GM19328 (cell line): ENCODE data around the gene RDM1.

Experiments
- ATAC-seq: cut with Tn5 transposase; IDR thresholded peaks from one replicate; pipeline ENCODE4 v1.9.1; 2021; ENCODE audit warnings: mild to moderate bottlenecking, moderate library complexity; ENCODE audit not compliant: unreplicated experiment

Gene RDM1

GRCh38 chr17:35934760-35935159, 4.2 kb upstream of the RDM1 start:
- no peak for ATAC-seq

GRCh38 chr17:35932586-35932985, 2.0 kb upstream of the RDM1 start:
- no peak for ATAC-seq

GRCh38 chr17:35931794-35932425, 1.3 kb upstream of the RDM1 start:
- ATAC-seq, result no peak

- no peak for ATAC-seq
Observed at GRCh38 chr17:35927714-35928113, 2.9 kb downstream of the RDM1 start.

- no peak for ATAC-seq
Observed at GRCh38 chr17:35923609-35924114, 6.9 kb downstream of the RDM1 start.

- ATAC-seq, result no peak
Observed at GRCh38 chr17:35920229-35920628, 10.3 kb downstream of the RDM1 start.

DNA sequence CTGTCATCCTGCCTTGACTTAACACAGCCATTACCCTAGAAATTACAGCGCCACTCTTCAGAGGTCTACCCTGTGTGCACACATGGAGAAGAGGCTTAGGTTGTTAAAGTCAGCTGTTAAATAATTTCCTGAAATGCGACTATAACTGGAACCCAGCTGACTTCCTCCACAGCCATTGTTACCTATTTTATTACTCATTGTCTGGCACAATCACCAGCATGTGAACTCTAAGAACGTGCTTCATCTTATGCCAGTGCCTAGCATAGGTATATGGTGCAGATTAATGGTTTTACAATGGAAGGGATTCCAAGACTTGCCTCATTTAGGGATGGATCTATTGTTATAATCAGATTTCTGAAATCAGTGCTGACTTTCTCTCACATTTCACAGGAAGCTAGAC, 11.9 kb downstream of the RDM1 start:
- ATAC-seq, result no peak

GRCh38 chr17:35917519-35918213, 12.9 kb downstream of the RDM1 start:
- no peak for ATAC-seq

DNA sequence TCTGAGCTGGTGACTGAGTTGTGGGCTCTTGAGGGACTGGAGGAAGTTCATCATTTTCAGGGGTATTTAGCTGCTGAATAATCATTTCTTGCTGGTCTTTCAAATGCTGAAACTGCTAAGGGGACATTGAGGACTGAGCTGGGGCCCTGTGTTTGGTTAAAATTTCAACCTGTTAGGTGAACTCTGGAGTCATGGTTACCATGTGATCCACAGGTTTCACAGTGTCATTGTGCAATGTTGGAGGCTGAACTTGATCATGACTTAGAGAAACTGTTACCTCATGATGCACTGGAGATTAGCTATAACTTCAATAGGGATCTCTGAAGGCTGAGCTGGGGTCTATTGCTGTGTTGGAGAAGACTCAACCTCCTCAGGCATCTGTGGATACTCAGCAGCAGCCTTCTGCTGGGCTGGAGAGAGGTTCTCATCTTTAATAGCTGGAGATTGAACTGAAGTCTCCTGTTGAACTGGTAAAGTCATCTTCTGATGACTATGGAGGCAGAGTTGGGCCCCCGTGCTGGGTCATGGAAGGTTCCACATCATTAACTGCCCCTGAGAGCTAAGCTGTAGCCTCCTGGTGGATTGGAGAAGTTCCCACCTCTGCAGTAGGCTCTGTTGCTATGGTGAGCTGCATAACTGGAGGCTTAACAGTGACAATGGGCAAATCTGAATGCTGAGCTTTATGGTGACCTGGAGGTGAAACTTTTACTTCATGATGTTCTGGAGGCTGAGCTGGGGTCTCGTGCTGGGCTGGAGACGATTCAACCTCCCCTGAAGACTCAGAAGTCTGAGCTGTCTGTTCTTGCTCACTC, 15.2 kb downstream of the RDM1 start:
- ATAC-seq, result no peak

- no peak for ATAC-seq
Observed at GRCh38 chr17:35914354-35914753, 16.2 kb downstream of the RDM1 start.

GRCh38 chr17:35913609-35914008, 17.0 kb downstream of the RDM1 start:
- no peak for ATAC-seq

DNA sequence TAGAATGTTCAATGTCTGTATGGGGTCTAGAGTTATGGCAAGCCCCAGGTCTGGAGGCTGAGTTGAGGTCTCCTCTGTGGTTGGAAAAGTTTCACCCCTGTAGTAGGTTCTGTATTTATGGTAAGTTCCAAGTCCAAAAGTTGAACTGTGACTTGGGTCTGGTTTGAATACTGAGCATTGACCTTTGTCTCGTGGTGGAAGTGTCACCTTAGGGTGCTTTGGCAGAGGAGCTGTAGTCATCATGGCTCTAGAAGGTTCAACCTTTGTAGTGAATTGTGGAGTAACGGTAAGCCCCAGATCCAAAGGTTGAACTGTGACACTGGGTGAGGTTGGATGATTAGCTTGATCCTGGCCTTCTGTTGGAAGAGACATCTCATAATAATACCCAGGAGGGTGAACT, 17.6 kb downstream of the RDM1 start:
- ATAC-seq, result no peak

DNA sequence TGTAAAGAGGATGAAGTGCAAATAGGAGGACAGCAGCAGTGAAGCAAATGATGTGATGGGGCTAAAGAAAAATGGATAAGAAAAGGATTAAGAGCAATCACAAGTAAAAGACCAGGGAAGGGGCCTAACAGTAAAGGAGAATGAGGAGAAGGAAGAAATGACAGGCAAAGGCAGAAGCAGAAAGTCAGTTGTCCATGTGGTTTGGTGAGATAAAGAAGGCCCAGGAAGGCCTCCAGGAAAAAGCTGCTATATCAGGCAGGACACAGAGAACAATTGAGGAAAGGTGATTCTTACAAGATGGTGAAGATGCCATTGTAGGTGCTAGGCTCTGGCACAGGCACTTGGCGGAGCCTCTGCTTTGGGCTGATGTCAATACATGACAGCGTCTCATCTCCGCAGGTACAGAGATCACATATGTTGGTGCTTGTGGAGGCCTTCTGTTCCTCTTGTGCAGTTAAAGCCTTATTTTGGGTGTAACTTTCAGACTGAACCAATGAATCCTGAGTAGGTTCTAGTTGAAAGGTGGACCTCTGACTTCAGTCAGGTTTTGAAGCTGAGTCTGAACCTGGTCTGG, 18.1 kb downstream of the RDM1 start:
- ATAC-seq, result no peak

DNA sequence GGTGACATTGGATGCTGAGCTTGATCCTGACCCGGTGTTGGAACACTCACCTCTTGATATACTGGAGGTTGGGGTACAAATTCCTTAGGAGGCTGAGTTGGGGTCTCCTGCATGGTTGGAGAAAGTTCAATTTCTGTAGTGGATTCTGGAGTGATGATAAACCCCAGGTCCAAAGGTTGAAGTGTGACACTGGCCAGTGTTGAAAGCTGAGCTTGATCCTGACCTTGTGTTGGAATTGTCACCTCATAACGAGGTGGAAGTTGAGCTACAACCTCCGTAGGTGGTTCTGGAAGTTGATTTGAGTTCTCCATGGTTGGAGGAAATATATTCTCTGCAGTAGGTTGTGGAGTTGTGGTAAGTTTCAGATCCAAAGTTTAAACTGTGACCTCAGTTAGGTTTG, 21.2 kb downstream of the RDM1 start:
- no peak for ATAC-seq

DNA sequence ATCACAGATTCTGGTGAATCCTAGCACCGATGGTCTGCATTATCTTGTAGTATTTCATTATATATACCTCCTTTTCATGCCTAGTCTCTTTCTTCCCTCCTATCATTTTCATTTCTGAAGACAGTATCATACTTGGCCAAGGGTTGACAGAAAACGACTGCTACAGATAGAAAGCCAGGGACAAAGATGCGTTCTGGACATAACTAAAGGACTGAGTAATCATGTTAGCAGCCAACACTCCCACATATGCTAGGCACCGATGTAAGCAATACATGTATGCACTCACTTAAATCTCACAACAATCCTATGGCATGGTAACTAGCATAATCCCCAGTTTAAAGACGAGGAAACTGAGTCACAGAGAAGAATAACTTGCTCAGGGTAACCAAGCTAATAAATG, 22.9 kb downstream of the RDM1 start:
- ATAC-seq, result no peak

DNA sequence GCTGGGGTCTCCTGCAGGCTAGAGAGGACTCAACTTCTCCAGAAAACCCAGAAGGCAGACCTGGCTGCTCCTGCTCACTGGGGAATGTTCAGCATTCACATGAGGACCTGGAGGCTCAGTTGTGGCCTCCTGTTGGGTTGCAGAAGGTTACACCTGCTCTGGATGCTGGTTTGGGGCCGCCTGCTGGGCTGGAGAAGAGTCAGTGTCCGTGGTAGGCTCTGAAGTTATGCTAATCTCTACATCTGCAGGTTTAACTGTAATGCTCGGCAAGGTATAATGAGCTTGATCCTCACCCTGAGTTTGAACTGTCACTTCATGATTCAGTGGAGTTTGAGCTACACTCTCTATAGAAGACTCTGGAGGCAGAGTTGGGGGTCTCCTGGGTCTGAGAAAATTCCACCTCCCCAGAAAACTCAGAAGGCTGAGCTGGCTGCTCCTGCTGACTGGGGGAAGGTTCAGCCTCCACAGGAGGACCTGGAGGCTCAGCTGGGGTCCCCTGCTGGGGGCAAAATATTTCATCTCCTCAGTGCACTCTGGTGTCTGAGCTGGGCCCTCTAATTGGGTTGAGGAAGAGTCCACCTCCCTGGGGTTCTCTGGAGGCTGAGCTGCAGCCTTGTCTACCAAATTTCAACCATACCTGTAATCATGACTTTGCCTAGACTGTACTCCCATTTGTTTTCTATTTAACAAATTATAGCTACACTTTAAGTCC, 23.5 kb downstream of the RDM1 start:
- no peak for ATAC-seq

DNA sequence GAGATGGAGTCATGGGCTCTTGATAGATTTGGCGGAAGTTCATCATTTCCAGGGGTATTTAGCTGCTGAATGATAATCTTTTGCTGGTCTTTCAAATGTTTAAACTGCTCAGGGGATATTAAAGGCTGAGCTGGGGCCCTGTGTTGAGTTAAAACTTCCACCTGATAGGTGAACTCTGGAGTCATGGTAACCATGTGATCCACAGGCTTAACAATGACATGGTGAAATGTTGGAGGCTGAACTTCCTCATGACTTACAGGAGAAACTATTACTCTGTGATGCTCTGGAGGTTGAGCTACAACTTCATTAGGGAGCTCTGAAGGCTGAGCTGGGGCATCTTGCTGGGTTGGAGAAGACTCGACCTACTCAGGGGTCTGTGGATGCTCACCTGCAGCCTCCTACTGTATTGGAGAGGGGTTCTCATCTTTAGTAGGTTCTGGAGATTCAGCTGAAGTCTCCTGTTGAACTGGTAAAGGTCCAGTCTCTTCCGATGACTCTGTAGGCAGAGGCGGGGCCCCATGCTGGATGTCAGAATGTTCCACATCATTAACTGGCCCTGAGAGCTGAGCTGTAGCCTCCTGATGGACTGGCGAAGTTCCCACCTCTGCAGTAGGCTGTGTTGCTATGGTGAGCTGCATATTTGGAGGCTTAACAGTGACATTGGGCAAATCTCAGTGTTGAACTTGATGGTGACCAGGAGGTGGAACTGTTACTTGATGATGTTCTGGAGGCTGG, 24.2 kb downstream of the RDM1 start:
- no peak for ATAC-seq

- no peak for ATAC-seq
Observed at GRCh38 chr17:35903451-35903850, 27.1 kb downstream of the RDM1 start.

DNA sequence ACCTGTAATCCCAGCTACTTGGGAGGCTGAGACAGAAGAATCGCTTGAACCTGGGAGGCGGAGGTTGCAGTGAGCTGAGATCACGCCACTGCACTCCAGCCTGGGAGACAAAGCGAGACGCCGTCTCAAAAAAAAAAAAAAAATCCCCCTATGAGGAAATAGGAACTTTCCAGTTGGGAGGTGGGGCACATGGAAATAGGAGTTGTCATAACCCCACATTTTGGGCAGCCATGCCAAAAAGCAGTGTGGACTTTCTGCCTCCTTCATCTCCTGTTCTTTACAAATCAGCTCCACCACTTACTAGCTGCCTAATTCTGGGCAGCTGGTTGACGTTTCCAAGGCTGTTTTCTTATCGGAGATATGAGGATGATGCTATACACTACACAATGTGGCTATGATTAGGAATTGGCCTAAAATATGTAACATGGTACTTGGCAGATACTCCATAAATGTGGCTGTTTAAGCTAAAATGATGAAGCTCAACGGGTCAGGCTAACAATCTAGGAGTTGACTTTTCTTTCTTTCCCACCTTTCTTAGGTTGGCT, 28.9 kb downstream of the RDM1 start:
- ATAC-seq, result no peak
